NCI-H146 treated with DMSO at 0.1 percent for 48 hours (cell line): ENCODE data around the gene TCEA3.
A peak's percentile ranks its signal among the peaks of the same experiment; 100 is the strongest.

Source experiments
- DNase-seq: peaks from one replicate; lab custom pipeline; 2025; ENCODE audit not compliant: unreplicated experiment; lab: John Stamatoyannopoulos, UW

The TCEA3 gene

DNA sequence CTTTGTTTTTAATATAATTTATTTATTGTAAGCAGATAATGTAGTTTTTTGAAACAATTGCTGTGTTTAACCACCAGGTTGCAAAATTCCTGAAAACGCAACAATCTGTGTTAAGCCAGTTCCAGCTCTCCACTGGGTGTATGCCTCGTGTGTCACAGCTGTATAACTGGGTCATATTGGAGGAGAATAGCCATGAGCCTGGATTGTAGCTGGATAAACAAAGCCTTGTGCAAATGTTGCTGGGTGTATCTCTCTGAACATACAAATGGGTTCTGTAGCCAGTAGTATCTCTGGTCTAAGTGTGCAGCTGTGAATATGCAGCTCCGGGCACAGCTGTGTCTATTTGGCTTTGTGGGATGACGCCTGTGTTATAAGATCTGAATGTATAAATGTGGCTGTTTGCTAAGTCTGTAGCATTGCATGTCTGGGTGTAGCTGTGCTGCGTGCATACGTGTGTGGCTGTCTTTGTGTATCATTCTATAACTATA is 2.8 kb downstream of the TCEA3 start:
- no peak for DNase-seq

DNA sequence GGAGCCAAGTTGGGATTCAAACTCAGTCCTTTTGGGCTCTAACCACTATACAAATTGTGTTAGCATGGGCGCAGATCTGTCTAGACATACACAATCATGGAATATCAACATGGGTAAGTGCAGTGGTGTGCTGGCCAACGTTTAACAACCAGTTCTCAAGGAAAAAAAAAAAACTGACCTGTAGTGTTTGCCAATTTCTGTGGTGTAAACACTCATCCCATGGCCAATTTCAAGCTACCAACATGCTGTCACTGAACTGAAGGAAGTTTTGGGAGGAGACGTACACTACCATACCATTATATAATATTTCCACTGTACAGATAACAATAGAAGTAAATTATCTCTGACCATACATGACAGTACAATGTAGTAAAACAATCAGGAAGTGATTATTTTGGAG is 3.2 kb downstream of the TCEA3 start:
- no peak for DNase-seq

DNA sequence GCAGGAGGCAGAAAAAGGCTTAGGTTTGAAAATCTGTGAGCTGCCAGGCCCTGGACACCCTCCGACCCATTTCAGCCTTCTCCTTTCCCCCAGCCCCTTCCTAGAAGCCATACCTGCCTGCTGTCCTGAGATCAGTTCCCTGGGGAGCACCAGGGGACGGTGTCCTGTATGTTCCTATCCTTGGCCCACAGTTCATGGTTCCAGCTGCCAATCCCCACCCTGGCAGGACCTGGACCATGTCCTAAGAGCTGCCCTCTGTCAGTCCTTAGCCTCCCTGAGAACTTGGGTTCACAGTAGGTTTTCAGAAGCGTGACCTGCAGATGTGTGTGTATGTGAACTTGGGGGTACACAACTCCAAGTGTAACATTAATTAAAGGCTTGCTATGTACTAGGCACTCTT is 3.8 kb downstream of the TCEA3 start:
- no peak for DNase-seq

DNA sequence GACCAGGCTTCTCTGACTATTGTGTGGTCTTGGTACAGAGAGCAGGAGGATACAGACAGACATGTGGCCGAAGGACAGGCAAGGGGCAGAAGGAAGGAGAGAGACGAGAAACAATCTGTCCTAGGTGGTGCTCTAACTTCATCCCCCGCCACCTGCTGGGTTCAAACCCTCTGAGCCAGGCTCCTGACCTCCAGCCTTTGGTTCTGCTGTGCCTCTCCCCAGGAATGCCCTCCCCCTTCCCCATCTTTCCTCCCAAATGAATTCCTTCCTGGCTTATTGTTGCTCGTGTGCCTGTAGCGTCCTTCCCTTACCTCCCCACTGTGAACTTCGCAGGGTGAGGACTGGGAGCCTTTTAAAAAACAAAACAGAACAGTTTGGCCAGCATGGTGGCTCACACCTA is 5.4 kb downstream of the TCEA3 start:
- DNase-seq = no peak

DNA sequence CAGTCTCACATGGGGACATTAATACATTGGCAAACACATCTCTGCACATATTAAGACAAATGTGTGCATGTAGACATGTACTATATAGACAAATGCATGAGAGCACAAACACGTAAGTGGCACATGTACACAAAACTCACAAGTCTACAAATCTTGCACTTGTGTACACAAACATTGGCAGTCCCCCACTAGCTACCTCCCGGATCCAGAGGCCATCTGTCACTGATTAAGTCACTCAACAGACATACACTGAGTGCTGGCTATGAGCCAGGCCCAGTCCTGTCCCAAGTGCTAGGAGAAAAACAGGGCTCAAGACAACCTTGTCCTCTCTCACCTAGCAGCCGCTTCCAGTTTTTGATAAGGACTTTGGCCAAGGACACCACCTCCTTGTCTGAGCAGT is 7.0 kb downstream of the TCEA3 start:
- no peak for DNase-seq

DNA sequence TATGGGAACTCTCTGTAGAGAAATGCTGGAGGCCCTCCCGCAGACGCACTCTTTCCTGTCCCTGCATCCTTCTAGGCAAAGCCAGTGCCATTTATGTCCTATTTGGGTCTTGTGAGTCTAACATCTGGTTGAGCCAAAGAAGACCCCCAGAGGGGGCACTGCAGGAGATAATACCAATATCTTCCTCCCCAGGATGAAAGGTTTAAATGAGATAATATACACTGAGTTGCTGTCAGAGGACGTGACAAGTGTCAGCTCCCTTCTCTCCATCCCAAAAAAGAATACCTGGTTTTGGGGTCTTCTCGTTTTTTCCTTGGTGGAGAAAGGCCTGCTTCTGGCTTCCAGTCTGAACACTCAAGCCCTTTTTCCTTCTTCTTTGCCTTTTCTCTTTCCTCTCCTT is 7.6 kb downstream of the TCEA3 start:
- no peak for DNase-seq

DNA sequence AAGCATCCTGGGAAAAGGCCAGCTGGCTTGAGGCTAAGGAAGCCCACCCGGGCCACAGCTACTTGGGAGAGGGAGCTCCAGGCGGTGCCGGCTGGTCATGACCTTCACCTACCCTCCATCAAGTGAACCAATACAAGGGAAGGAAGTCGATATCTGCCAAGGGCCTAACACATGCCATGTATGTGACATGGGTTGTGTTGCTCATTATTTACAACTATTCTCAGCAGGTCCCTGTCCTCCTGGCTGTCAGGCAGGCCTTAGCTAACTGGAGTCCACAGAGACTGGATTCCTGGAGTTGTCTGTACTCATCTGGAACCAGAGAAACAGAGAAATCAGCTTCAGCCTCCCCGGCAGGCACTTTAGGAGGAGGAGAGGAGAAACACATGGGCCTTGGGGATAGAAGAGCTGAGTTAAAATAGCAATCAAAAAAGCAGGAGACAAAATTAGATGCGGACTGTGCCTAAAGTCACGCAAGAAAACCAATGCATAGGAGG is 15.7 kb downstream of the TCEA3 start:
- DNase-seq = no peak

DNA sequence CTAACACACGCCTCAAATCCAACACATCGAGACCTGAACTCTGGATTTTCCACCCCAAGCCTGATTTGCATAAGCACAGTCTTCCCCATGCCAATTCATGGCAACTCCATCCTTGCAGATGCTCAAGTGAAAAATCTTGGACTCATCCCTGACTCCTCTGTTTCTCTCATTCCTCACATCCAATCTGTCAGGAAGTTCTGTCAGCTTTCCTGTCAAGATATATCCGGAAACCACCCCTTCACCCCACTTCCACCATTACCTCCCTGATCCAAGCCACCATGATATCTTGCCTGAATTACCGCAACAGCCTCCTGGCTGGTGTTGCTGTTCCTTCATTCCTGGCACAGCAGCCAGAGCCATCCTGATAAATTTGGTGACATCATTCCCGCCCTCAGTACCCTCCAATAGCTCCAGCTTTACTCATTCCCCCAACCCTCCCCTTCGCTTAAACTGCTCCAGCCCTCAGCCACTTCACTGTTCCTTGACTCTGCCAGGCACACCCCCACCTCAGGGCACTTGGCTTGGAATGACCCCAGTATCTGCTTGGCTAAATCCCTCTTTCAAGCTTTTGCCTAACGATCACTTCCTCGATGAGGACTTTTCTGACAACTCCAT is 17.4 kb downstream of the TCEA3 start:
- no peak for DNase-seq

DNA sequence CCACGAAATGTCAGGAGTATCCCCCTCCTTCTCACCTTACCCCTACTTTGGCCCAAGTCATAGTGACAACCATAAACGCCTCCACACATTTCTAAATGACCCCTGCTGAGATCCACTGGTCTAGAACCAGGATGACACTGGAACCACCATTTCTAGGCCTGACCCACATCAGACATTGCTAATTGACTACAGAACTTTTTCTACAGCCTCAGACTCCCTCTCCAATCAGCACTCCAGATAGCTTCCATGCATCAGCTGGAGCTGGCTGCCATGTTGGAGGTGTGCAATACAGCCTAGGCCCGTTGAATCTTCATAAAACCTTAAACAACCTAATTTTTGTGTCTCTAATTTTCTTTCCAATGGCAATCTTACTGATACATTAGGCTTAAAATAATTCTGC is 18.6 kb downstream of the TCEA3 start:
- DNase-seq = no peak

DNA sequence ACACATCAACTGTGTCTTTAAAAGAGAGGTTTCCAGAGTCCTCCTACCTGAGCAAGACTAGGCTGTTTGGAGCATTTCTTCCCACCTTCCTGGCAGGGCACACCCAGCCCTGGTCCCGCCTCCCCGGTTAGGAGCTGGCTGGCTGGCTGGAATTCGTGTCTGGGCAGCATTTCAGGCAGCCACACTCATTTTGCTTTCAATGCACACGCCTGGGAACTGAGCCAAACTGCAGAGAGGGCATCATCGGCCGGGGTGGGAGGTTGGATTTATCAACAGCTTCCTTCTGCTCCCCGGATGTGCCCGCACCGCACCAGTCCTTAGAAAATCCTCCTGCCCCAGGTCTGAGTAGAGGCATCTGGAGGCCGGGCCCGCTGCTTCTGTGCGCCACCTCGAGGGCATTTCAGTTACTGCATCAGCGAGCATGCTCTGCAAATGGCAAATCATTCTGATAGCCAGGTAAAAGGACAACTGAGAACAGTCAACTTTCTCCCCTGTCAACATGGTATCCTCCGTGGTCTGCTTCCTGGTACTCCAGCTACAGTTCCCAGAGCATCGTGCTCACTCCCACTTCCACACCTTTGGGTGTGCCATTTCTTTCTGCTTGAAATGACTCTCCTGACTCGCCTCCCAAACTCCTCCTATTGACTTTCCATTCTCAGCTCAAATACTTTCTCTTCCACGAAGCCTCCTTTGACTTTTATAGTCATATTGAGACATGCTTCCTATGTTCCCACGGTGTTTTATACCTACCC is 20.6 kb downstream of the TCEA3 start:
- peak; percentile 58 for DNase-seq

DNA sequence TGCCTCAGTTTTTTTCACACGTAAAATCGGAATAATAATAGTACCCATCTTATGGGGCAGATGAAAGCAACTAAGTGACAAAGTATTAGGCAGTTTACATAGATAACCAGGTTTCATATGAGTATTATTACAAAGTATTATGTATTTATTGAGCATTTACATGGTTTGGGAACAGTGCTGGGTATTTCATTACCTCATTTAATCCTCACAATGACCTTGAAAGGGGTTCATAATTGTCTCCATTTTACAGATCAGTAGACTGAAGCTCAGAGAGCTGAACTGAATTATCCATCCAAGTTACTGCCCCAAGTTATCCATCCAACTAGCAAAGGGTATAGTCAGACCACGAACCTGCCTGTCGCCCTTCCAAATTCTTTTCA is 21.2 kb downstream of the TCEA3 start:
- no peak for DNase-seq

DNA sequence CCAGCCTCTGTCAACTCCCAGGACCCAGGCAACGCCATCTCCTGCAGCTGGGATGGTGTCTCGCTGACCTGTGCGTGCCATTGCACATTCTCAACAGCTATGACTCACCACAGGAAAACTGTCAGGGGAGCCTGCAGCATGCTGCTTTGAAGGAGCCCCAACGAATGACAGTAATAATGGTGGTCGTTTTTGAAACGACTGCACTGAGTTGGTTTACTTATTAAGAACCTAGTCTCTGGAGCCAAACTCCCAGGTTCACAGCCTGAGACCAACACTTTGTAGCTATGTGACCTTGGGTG is 21.6 kb downstream of the TCEA3 start:
- no peak for DNase-seq

DNA sequence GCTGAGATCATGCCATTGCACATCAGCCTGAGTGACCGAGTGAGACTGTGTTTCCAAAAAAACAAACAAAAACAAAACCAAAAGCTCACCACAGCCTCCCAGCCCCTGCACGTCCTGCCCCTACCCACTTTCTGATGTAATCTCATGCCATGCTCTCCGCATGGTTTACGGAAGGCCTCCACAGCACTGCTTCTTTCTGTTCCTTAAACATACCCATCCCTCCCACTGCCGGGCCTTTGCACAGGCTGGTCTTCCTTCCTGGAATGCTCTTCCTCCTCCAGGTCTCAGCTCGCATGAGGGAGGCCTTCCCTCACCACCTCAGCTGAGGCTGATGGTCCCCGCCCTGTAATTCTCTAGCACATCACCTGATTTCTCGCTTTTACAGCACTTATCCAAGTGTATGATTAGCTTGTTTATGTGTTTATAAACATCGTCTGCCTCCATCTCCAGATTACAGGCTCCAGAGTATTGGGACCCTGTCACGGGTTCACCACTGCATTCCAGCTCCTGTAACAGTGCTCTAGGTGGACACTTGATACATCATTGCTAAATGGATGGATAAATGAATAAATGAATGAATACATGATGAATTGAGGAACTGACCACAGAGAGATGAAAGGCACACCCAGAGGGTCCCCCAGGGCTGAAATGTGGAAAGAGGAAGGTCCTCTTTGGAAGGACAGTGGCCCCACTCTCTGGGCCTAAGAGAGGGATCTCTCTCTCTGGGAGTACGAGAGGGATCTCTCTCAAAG is 22.1 kb downstream of the TCEA3 start:
- DNase-seq = no peak

DNA sequence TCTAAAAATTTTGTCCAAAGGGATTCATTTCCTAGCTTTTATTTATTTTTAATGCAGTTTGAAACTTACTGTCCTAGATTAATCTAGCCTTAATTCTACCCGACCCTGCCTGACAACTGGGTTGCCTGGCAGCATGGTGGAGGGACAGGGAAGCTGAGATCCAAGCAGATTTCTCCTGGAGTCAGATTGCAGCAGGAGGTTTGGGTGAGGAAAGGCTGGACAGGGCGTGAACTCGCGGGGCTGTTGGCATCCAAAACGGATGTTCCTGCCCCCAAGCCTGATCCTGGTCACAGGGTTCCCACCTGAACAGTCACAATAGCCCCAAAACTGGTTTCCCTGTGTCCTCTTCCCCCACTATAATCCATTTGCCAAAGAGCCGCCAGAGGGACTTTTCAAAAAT is 23.2 kb downstream of the TCEA3 start:
- no peak for DNase-seq

DNA sequence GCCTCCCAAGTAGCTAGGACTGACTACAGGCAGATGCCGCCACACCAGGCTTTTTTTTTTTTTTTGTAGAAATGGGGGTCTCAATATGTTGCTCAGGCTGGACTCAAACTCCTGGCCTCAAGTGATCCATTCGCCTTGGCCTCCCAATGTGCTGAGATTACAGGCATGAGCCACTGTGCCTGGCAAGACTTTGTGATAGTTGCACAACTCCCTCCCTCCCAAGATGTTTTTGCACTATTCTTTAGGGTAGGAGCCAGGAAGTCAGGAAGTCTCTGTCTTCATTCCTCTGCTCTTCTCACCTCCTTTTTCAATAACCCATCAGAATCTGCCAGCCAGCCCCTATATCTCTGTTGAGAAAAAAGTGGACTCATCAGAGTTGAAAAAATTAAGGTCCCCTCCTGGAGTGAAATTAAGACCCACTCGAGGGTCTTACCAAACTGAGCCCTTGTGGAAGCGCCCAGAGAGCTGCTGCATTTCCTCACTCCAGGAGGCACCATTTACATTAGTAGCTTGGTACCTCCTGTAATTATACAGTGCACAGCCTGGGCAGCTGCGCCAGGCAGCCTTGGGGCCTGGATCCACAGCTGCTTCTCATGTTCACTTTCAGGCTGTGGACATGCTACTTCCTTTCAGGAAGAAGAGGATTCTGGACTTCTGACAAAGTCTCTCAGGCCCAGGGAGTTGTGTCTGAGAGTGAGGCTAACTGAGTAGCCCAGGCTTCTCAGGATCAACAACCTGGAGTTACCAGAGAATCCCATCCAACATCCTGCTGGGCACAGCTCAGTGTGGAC is 24.0 kb downstream of the TCEA3 start:
- DNase-seq = no peak

DNA sequence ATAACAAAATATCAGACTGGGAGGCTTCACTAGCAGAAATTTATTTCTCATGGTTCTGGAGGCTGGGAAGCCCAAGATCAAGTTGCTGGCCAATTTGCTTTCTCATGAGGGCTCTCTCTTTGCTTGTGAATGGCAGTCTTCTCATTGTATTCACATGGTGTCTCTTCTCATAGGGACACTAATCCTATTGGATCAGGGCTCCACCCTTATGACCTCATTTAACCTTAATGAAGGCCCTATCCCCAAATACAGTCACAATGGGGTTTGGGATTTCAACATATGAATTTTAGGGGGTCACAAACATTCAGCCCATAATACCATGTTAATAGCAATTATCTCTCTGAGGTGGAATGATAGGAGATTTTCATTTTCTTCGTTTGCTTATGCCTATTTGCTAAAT is 25.3 kb downstream of the TCEA3 start:
- DNase-seq = no peak

DNA sequence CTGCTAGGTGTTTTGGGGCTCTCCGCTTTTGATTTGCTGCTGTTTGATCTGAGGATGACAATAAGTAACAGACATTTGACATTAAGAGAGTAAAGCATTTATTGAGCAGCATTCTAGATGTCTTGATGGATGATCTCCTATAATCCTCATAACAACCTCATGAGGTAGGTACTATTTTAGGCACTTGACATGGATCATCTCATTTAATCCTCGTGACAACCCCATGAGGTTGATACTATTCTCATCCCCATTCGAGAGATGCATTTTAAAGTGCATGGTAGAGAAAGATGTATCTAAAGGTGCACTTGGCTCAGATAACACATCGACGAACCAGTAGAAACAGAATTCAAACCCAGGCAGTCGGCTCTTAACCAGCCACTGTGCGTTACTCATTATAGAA is 26.6 kb downstream of the TCEA3 start:
- no peak for DNase-seq

DNA sequence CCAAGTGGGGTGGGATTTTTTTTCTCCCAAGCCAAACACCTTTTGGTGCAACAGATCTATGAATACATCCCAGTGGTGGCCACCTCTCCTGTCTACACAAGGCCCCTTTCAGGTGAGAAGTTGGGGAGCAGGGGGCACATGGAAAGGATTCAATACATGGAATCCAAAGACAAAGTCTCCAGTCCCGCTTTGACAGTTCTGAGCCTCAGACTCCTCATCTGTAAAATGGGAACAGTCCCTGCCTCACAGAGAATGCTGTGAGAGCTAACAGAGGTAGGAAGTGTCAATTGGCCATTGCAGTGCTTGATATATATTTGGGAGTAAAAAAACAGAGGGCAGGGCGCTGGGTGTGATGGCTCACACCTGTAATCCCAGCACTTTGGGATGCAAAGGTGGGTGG is 28.2 kb downstream of the TCEA3 start:
- DNase-seq = no peak

DNA sequence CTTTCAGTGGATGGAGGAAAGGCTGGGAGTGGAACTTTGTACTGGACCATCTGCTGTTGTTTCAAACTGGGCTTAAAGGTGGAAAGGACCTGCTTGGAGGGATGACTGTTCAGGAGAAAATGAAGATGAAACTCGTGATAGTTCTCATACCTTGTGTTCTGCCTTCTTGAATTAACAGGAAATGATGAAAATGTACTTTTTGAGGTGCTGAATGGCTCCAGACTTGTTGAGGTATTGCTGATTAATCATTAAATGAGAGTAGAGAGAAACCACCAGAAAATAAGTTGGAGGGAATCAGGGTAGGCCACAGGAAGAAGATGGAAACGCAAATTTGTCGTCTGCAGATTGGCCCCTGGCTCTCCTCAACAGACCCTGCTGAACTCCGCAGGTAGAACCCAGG is 28.7 kb downstream of the TCEA3 start:
- no peak for DNase-seq

DNA sequence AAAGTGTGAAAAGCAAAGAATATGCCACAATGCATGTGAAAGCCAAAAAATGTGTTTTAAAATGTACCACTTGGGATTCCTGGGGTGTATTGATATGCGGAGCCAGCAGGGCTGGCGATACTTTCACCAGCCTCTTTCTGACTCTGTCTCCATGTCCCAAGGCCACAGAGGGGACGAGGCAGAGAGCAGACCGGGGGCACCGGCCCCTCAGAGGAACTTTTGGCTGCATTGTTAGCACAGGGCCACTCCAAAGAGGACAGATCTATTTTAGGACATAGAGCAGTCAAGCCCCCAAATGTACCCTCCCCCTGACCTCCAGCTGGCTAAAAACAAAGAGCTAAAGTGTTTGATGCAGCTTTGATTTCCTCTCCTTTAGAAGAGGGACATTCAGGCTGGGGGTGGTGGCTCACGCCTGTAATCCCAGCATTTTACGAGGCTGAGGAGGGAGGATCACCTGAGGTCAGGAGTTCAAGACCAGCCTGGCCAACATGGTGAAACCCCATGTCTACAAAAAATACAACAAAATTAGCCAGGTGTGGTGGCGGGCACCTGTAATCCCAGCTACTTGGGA is 29.3 kb downstream of the TCEA3 start:
- DNase-seq = no peak

DNA sequence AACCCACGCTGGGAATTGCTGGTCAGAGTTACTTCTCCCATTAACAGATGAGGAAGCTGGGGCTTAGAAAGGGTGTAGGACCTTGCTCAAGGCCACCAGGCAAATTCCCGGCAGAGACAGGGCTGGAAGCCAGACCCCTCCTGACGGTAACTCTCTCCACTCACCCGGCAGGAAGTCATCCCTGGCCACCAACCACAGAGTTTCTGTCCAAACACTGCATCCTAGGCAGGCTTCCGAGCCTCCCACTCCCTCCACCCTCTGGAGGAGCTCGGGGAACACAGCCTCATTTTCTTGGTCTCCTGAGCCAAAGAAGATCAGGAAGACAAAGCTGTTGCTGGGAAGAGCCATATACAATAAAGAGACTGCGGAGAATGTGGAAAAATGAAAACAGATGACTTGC is 29.9 kb downstream of the TCEA3 start:
- DNase-seq = no peak
